Adrenal gland (tissue), 12 donors: Measurements from ENCODE around the gene ASB2. TPM values are rescaled to one million over a fixed set of nuclear protein-coding genes. Genes with fewer than 3 reads are reported as not detected.

Experiments
- DNase-seq, 7 donors: peaks; one replicate each; pipeline ENCODE4 v3.0.0-alpha.2; 2019 to 2020
- H3K27ac ChIP-seq, 5 donors: fragments of 200-600 bp; sonication (generic) in 4 of 5; 1 replicate in 3 of 5; 2 replicates in 2 of 5; pipeline versions ENCODE4 v1.5.1 to v1.8.0; 2016 to 2020; ENCODE audit warnings: mild to moderate bottlenecking in 1 of 5
- H3K27me3 ChIP-seq: fragments of 200-600 bp; 2 replicates; pipeline ENCODE4 v1.8.0; 2021
- H3K36me3 ChIP-seq, 2 donors: fragments of 200-600 bp; replicated peaks in 1 of 2; 1 replicate in 1 of 2; 2 replicates in 1 of 2; pipeline versions ENCODE4 v1.5.1 to v1.8.0; 2018 to 2022
- H3K4me1 ChIP-seq, 2 donors: fragments of 200-600 bp; replicated peaks in 1 of 2; 1 replicate in 1 of 2; 2 replicates in 1 of 2; pipeline versions ENCODE4 v1.5.1 to v1.8.0; 2018 to 2021
- H3K4me3 ChIP-seq, 4 donors: fragments of 200-600 bp; sonication (generic) in 3 of 4; one replicate each; pipeline ENCODE4 v1.5.1; 2016 to 2018
- H3K9me3 ChIP-seq, 3 donors: fragments of 200-600 bp; sonication (generic) in 1 of 3; replicated peaks in 1 of 3; 1 replicate in 2 of 3; 2 replicates in 1 of 3; pipeline versions ENCODE4 v1.5.1 to v1.8.0; 2016 to 2021
- CTCF ChIP-seq, 6 experiments: fragments of 450-650 bp in 4 of 6; fragments of 200-600 bp in 2 of 6; sonication (generic) in 1 of 6; IDR thresholded peaks; 1 replicate in 5 of 6; 2 replicates in 1 of 6; pipeline versions ENCODE4 v1.5.1 to v1.8.0; 2016 to 2021; ENCODE audit warnings: antibody characterized with exemption in 6 of 6, mild to moderate bottlenecking in 2 of 6, moderate library complexity in 1 of 6
- POLR2A ChIP-seq, 2 donors: fragments of 450-650 bp; IDR thresholded peaks; one replicate each; pipeline ENCODE4 v1.6.1; 2017; ENCODE audit warnings: antibody characterized with exemption in 2 of 2, mild to moderate bottlenecking in 2 of 2, moderate library complexity in 1 of 2
- WGBS, 4 donors: extraction: QIAGEN DNeasy Blood & Tissue Kit in 2 of 4; methylation state at CpG; one replicate each; pipeline versions ENCODE4 v1.1.5 to v1.1.7; 2013 to 2017; 5-methylcytosine and 5-hydroxymethylcytosine counted together
- intact Hi-C, 2 donors: fragments of 100-400 bp; cut with DNase I; formaldehyde crosslinking; loops; one replicate each; pipeline versions ENCODE4 v1.14.1 to v1.15.0; 2022 to 2023
- polyA plus RNA-seq, 3 donors: library from polyadenylated mRNA; stranded (reverse); fragments of 200-250 nt in 2 of 3; fragments of 350-450 nt in 1 of 3; fragmentation: Illumina TruSeq in 1 of 3; extraction: RNeasy Lipid Tissue Mini Kit (QIAGEN cat#74804) in 1 of 3; gene quantifications; one replicate each; pipeline ENCODE4 v1.2.3, GENCODE V29; 2013 to 2014
- total RNA-seq, 9 donors: library from RNA; depleted of rRNA in 4 of 9; stranded (reverse); fragments of >200 nt in 4 of 9; fragments of 120-200 nt in 1 of 9; fragmentation: NEBNext Ultra II Directional in 1 of 9; extraction: Animal tissue kit (Norgen Biotek cat#: 25700) in 1 of 9; gene quantifications; one replicate each; pipeline versions ENCODE4 v1.1.0 to v1.2.4, GENCODE V29; 2013 to 2023
- donor health status: healthy with polysubstance abuse.
- donor health status: Bipolar disorder and iron deficiency.
- donor health status: DM: yes; HTN: yes; CAD: no.
- donor health status: DM: no; HTN: no; CAD: no.
- donor health status: DM: no; HTN: no; CAD: no.
- donor health status: DM: yes; HTN: yes; CAD: no.

The ASB2 gene
- total and polyA plus RNA-seq, 12 donors, result 0.19 to 5.9 (median 0.66) TPM; not detected in 1

GRCh38 chr14:93944348-93945069, 31.9 kb downstream of the ASB2 start:
- Histone ChIP-seq H3K9me3 (no peaks in the 10 kb centered on the region), H3K27me3 (peaks cover under 1% of the 10 kb centered on the region), H3K4me3 (no peak overlapping the region), H3K36me3 (no peaks in the 10 kb centered on the region), H3K4me1 (peaks cover 0 to 27% of the 10 kb centered on the region in 2 donors), H3K27ac (peak overlapping the region in 2 of 5 donors; percentile 24 to 71)
- TF ChIP-seq POLR2A (IDR thresholded peaks at IDR 0.05), result no peak
- no peak for TF ChIP-seq CTCF (IDR thresholded peaks at IDR 0.05)
- intact Hi-C loops, result loop anchor here in 1 of 2 donors (5.0 kb wide), 1 partner anchor 58 kb away; no protein-coding TSS in a partner anchor
- DNase-seq, result peak in 4 of 7 donors; percentile 41 to 59 (median 44)
- 68 to 80% (median 73%) methylated on average over 12 to 16 of the region's 16 CpGs for WGBS, 4 donors

- peak overlapping the region in 1 of 5 donors; percentile 71 for H3K27ac ChIP-seq
- no peak overlapping the region for H3K4me3 ChIP-seq
- peaks cover 0 to 33% of the 10 kb centered on the region in 2 donors for H3K4me1 ChIP-seq
- H3K36me3 ChIP-seq, result no peaks in the 10 kb centered on the region
- TF ChIP-seq POLR2A (IDR thresholded peaks at IDR 0.05) (no peak), CTCF (IDR thresholded peaks at IDR 0.05) (no peak)
- H3K9me3 ChIP-seq, result no peaks in the 10 kb centered on the region
- WGBS, 4 donors, result 88 to 93% (median 90%) methylated on average over 9 of the region's 9 CpGs
- H3K27me3 ChIP-seq, result peaks cover 6% of the 10 kb centered on the region
- DNase-seq, result no peak
- intact Hi-C loops, result loop anchor here (2.0 to 5.0 kb wide), 2 partner anchors 55 to 58 kb away; no protein-coding TSS in a partner anchor
Observed at GRCh38 chr14:93943930-93944329, 32.4 kb downstream of the ASB2 start.

- H3K9me3 ChIP-seq, result no peaks in the 10 kb centered on the region
- H3K27ac ChIP-seq, result no peak overlapping the region
- no peak overlapping the region for H3K4me3 ChIP-seq
- peaks cover 13% of the 10 kb centered on the region for H3K27me3 ChIP-seq
- H3K4me1 ChIP-seq, result peaks cover 0 to 34% of the 10 kb centered on the region in 2 donors
- TF ChIP-seq POLR2A (IDR thresholded peaks at IDR 0.05) (no peak), CTCF (IDR thresholded peaks at IDR 0.05) (no peak)
- intact Hi-C loops, result loop anchor here (2.0 to 5.0 kb wide), 2 partner anchors 56 to 59 kb away; no protein-coding TSS in a partner anchor
- DNase-seq, result no peak
- no peaks in the 10 kb centered on the region for H3K36me3 ChIP-seq
- 93 to 96% (median 95%) methylated on average over 10 of the region's 10 CpGs for WGBS, 4 donors
Observed at GRCh38 chr14:93943052-93943451, 33.3 kb downstream of the ASB2 start.

GRCh38 chr14:93941293-93941910, 35.0 kb downstream of the ASB2 start:
- Histone ChIP-seq H3K27ac (no peak overlapping the region), H3K4me3 (no peak overlapping the region), H3K36me3 (no peaks in the 10 kb centered on the region), H3K9me3 (no peaks in the 10 kb centered on the region), H3K27me3 (peaks cover 17% of the 10 kb centered on the region), H3K4me1 (peaks cover 0 to 30% of the 10 kb centered on the region in 2 donors)
- DNase-seq, result no peak
- intact Hi-C loops, result loop anchor here in 1 of 2 donors (5.0 kb wide), 1 partner anchor 61 kb away; no protein-coding TSS in a partner anchor
- WGBS, 4 donors, result 79 to 93% (median 82%) methylated on average over 10 to 16 of the region's 16 CpGs
- TF ChIP-seq CTCF (IDR thresholded peaks at IDR 0.05) (no peak), POLR2A (IDR thresholded peaks at IDR 0.05) (no peak)
